ENCODE results near the gene KIRREL1.

- peak; percentile 97 for TF ChIP-seq CTCF (conservative IDR thresholded peaks at IDR 0.05; ENCODE audit: low read depth in 2 of 2)
- TF ChIP-seq EZH2 (IDR thresholded peaks at IDR 0.05; ENCODE audit: low read depth, unreplicated experiment) = no peak
- no peak for TF ChIP-seq EZH2phosphoT487 (IDR thresholded peaks at IDR 0.05; ENCODE audit: unreplicated experiment)
- no peak for TF ChIP-seq POLR2AphosphoS5 (IDR thresholded peaks at IDR 0.05; ENCODE audit: low read depth)
- TF ChIP-seq REST (IDR thresholded peaks at IDR 0.05; ENCODE audit: unreplicated experiment) = no peak
- no peak for TF ChIP-seq ZNF331 (CRISPR knock-in tag; IDR thresholded peaks at IDR 0.05; ENCODE audit: low read depth)
These were observed 102.4 kb downstream of the KIRREL1 start for GRCh38 chr1:158095737-158096335.

Data from GM23338 (cell line).